Cardiac muscle cell (in vitro differentiated cells and primary cell): ENCODE results near the gene OARD1. TPM values are rescaled to one million over a fixed set of nuclear protein-coding genes. Genes with fewer than 3 reads are reported as not detected.

ENCODE experiments used
- DNase-seq, 2 donors: peaks; one replicate each; pipeline versions ENCODE4 v3.0.0 to v3.0.0-alpha.2; 2010 to 2017; ENCODE audit warnings: low read depth in 1 of 2, low spot score in 1 of 2
- H3K27ac ChIP-seq: fragments of 200-600 bp; sonication (generic); 2 replicates; pipeline ENCODE4 v1.5.1; 2016
- H3K27me3 ChIP-seq: fragments of 200-600 bp; sonication (generic); 2 replicates; pipeline ENCODE4 v1.6.0; 2016; ENCODE audit warnings: control low read depth
- H3K36me3 ChIP-seq: fragments of 200-600 bp; sonication (generic); 2 replicates; pipeline ENCODE4 v1.5.1; 2016; ENCODE audit warnings: control low read depth
- H3K4me1 ChIP-seq: fragments of 200-600 bp; sonication (generic); 2 replicates; pipeline ENCODE4 v1.8.1; 2017; ENCODE audit warnings: low read depth, mild to moderate bottlenecking, mixed run types
- H3K4me3 ChIP-seq: fragments of 200-600 bp; sonication (generic); 2 replicates; pipeline ENCODE4 v1.5.1; 2016; ENCODE audit warnings: mild to moderate bottlenecking
- H3K9me3 ChIP-seq: fragments of 200-600 bp; sonication (generic); 2 replicates; pipeline ENCODE4 v1.5.1; 2017; ENCODE audit warnings: low read depth, mild to moderate bottlenecking, control low read depth
- CTCF ChIP-seq: IDR thresholded peaks from 2 replicates; pipeline ENCODE4 v1.5.1; 2012; ENCODE audit warnings: low read depth, mild to moderate bottlenecking, low read length
- polyA plus RNA-seq: library from polyadenylated mRNA; unstranded; fragments of >200 nt; fragmentation: Nextera tagmentation; extraction: Ambion mirVana; gene quantifications from 2 replicates; pipeline ENCODE4 v1.2.1, GENCODE V29; 2016
- total RNA-seq: library from RNA; depleted of rRNA; stranded (reverse); fragments of >200 nt; gene quantifications from 2 replicates; pipeline ENCODE4 v1.2.3, GENCODE V29; 2016

The OARD1 gene
- total and polyA plus RNA-seq, 2 experiments from 2014 or later = 27.5 to 56.3 TPM

GRCh38 chr6:41073968-41074691 lies 2.0 kb upstream of the OARD1 start:
- peaks cover 3% of the 10 kb centered on the region for H3K36me3 ChIP-seq
- H3K4me1 ChIP-seq = peaks cover 29% of the 10 kb centered on the region
- TF ChIP-seq CTCF = no peak
- no peaks in the 10 kb centered on the region for H3K9me3 ChIP-seq
- DNase-seq = peak; percentile 33 to 48
- H3K4me3 ChIP-seq = peak overlapping the region; percentile 83
- H3K27me3 ChIP-seq = no peaks in the 10 kb centered on the region
- peak overlapping the region; percentile 99 for H3K27ac ChIP-seq

GRCh38 chr6:41073203-41073967 lies 1.2 kb upstream of the OARD1 start:
- peaks cover 29% of the 10 kb centered on the region for H3K4me1 ChIP-seq
- H3K36me3 ChIP-seq = no peaks in the 10 kb centered on the region
- no peaks in the 10 kb centered on the region for H3K27me3 ChIP-seq
- DNase-seq = peak; percentile 88 to 93
- peak; percentile 34 for TF ChIP-seq CTCF
- H3K9me3 ChIP-seq = no peaks in the 10 kb centered on the region
- H3K4me3 ChIP-seq = peak overlapping the region; percentile 83
- H3K27ac ChIP-seq = peak overlapping the region; percentile 99

- no peaks in the 10 kb centered on the region for H3K36me3 ChIP-seq
- H3K9me3 ChIP-seq = no peaks in the 10 kb centered on the region
- peak within 1 kb of the TSS; percentile 83 for H3K4me3 ChIP-seq
- H3K4me1 ChIP-seq = peaks cover 29% of the 10 kb centered on the region
- peak in 1 of 2 donors; percentile 100 for DNase-seq
- TF ChIP-seq CTCF = no peak
- peak within 1 kb of the TSS; percentile 99 for H3K27ac ChIP-seq
- H3K27me3 ChIP-seq = no peaks in the 10 kb centered on the region
Observed at GRCh38 chr6:41072836-41073202, 663 bp upstream of the OARD1 start, which contains the start of gene NFYA. Gene NFYA, plus strand, starts transcription at chr6:41072974. Its CDS starts 6,116 bp downstream, at chr6:41079090.

- H3K4me3 ChIP-seq = peak overlapping the region; percentile 62
- TF ChIP-seq CTCF = peak; percentile 21
- no peak for DNase-seq
Observed at GRCh38 chr6:41071501-41071922, 644 bp downstream of the OARD1 start.

GRCh38 chr6:41066867-41067304 lies 5.3 kb downstream of the OARD1 start:
- Histone ChIP-seq H3K4me3 (no peak overlapping the region), H3K4me1 (peaks cover 53% of the 10 kb centered on the region), H3K27me3 (no peaks in the 10 kb centered on the region), H3K27ac (no peak overlapping the region), H3K9me3 (no peaks in the 10 kb centered on the region), H3K36me3 (peaks cover 13% of the 10 kb centered on the region)
- peak; percentile 81 to 89 for DNase-seq
- peak; percentile 77 for TF ChIP-seq CTCF

More at GRCh38 chr6:41071501-41071922, 644 bp downstream of the OARD1 start:
- no peaks in the 10 kb centered on the region for H3K27me3 ChIP-seq
- peaks cover 30% of the 10 kb centered on the region for H3K4me1 ChIP-seq
- no peaks in the 10 kb centered on the region for H3K36me3 ChIP-seq
- peak overlapping the region; percentile 99 for H3K27ac ChIP-seq
- H3K9me3 ChIP-seq = no peaks in the 10 kb centered on the region
